Left lung (tissue), 10 donors: ENCODE results near the gene ZNF536. TPM values are rescaled to one million over a fixed set of nuclear protein-coding genes. Genes with fewer than 3 reads are reported as not detected.
"Not testable (repeated sequence)": the region's sequence is repeated elsewhere in the genome, so short reads cannot be mapped to it uniquely, and the experiment has no call there.

Source experiments
- ATAC-seq: fragments of 200-7000 bp; cut with Tn5 transposase; one replicate; pipeline ENCODE4 v1.9.1; 2020; ENCODE audit warnings: moderate library complexity
- DNase-seq, 4 donors: peaks; one replicate each; pipeline ENCODE4 v3.0.0-alpha.2; 2013 to 2020
- H3K27ac ChIP-seq, 2 donors: fragments of 200-600 bp; sonication (generic) in 1 of 2; one replicate each; pipeline versions ENCODE4 v1.5.0 to v1.8.0; 2020 to 2021
- H3K27me3 ChIP-seq, 2 donors: fragments of 200-600 bp; sonication (generic) in 1 of 2; one replicate each; pipeline versions ENCODE4 v1.5.0 to v1.8.0; 2020 to 2021
- H3K36me3 ChIP-seq, 2 donors: fragments of 200-600 bp; sonication (generic) in 1 of 2; one replicate each; pipeline versions ENCODE4 v1.5.0 to v1.8.0; 2020 to 2021
- H3K4me1 ChIP-seq, 2 donors: fragments of 200-600 bp; one replicate each; pipeline ENCODE4 v1.8.0; 2021
- H3K4me3 ChIP-seq, 2 donors: fragments of 200-600 bp; sonication (generic) in 1 of 2; one replicate each; pipeline versions ENCODE4 v1.5.0 to v1.8.0; 2020 to 2021; ENCODE audit warnings: mild to moderate bottlenecking in 1 of 2
- H3K9me3 ChIP-seq, 2 donors: fragments of 200-600 bp; sonication (generic) in 1 of 2; one replicate each; pipeline versions ENCODE4 v1.5.0 to v1.8.0; 2020 to 2021
- CTCF ChIP-seq, 2 donors: fragments of 200-600 bp; sonication (generic) in 1 of 2; IDR thresholded peaks; one replicate each; pipeline versions ENCODE4 v1.5.0 to v1.8.0; 2021; ENCODE audit warnings: antibody characterized with exemption in 2 of 2
- intact Hi-C, 2 donors: fragments of 100-400 bp; cut with DNase I; formaldehyde crosslinking; loops; one replicate each; pipeline versions ENCODE4 v1.11.2 to v1.14.2; 2022
- polyA plus RNA-seq, 6 donors: library from polyadenylated mRNA; unstranded; fragments of 120-200 nt; gene quantifications; one replicate each; pipeline ENCODE4 v1.2.1, GENCODE V29; 2013; ENCODE audit not compliant: insufficient read length in 6 of 6
- total RNA-seq, 2 donors: library from RNA; stranded (reverse); fragmentation: NEBNext Ultra II Directional; extraction: Animal tissue kit (Norgen Biotek cat#: 25700); gene quantifications; one replicate each; pipeline ENCODE4 v1.2.1, GENCODE V29; 2021
- donor health status: DM: no; HTN: yes; CAD: no.
- donor health status: DM: no; HTN: no; CAD: no.

ZNF536 gene
- total and polyA plus RNA-seq, 8 donors: 0.50 to 6.5 (median 3.6) TPM

GRCh38 chr19:30490760-30491159 lies 118.6 kb downstream of the ZNF536 start:
- ATAC-seq (no peak), DNase-seq (no peak)
- H3K27me3 ChIP-seq: peaks cover 0 to 18% of the 10 kb centered on the region in 2 donors
- peaks cover 0 to 2% of the 10 kb centered on the region in 2 donors for H3K9me3 ChIP-seq
- intact Hi-C loops: no loop called here
- H3K4me3 ChIP-seq: no peak overlapping the region
- H3K36me3 ChIP-seq: no peaks in the 10 kb centered on the region
- no peak for TF ChIP-seq CTCF (IDR thresholded peaks at IDR 0.05)
- no peaks in the 10 kb centered on the region for H3K4me1 ChIP-seq
- no peak overlapping the region for H3K27ac ChIP-seq

- Histone ChIP-seq H3K9me3 (no peaks in the 10 kb centered on the region), H3K27ac (no peak overlapping the region), H3K36me3 (no peaks in the 10 kb centered on the region), H3K27me3 (peaks cover 0 to 25% of the 10 kb centered on the region in 2 donors), H3K4me1 (no peaks in the 10 kb centered on the region), H3K4me3 (no peak overlapping the region)
- DNase-seq (no peak), ATAC-seq (no peak)
- TF ChIP-seq CTCF (IDR thresholded peaks at IDR 0.05): no peak
- intact Hi-C loops: no loop called here
These were observed 120.5 kb downstream of the ZNF536 start for GRCh38 chr19:30492586-30493270.

- ATAC-seq (no peak), DNase-seq (no peak)
- Histone ChIP-seq H3K9me3 (no peaks in the 10 kb centered on the region), H3K4me1 (no peaks in the 10 kb centered on the region), H3K27ac (no peak overlapping the region), H3K36me3 (no peaks in the 10 kb centered on the region), H3K27me3 (peaks cover 0 to 39% of the 10 kb centered on the region in 2 donors), H3K4me3 (no peak overlapping the region)
- intact Hi-C loops: no loop called here
- no peak for TF ChIP-seq CTCF (IDR thresholded peaks at IDR 0.05)
These were observed 124.8 kb downstream of the ZNF536 start for GRCh38 chr19:30497034-30497433.

GRCh38 chr19:30498085-30498484 lies 125.9 kb downstream of the ZNF536 start:
- H3K4me1 ChIP-seq, H3K27ac ChIP-seq, DNase-seq, H3K36me3 ChIP-seq, intact Hi-C loops, H3K9me3 ChIP-seq, H3K4me3 ChIP-seq, ATAC-seq: not testable (repeated sequence)
- H3K27me3 ChIP-seq: peaks cover 0 to 32% of the 10 kb centered on the region in 2 donors

- no peak for ATAC-seq
- no peak overlapping the region for H3K27ac ChIP-seq
- H3K9me3 ChIP-seq: no peaks in the 10 kb centered on the region
- no peak for TF ChIP-seq CTCF (IDR thresholded peaks at IDR 0.05)
- H3K4me3 ChIP-seq: no peak overlapping the region
- intact Hi-C loops: no loop called here
- no peak for DNase-seq
- no peaks in the 10 kb centered on the region for H3K4me1 ChIP-seq
- no peaks in the 10 kb centered on the region for H3K36me3 ChIP-seq
- H3K27me3 ChIP-seq: peaks cover 0 to 26% of the 10 kb centered on the region in 2 donors
These were observed 126.5 kb downstream of the ZNF536 start for GRCh38 chr19:30498707-30499106.

- no peak for TF ChIP-seq CTCF (IDR thresholded peaks at IDR 0.05)
These were observed 132.1 kb downstream of the ZNF536 start for GRCh38 chr19:30504272-30504671.

More at GRCh38 chr19:30504272-30504671, 132.1 kb downstream of the ZNF536 start:
- Histone ChIP-seq H3K27ac (no peak overlapping the region), H3K4me1 (no peaks in the 10 kb centered on the region), H3K36me3 (no peaks in the 10 kb centered on the region), H3K27me3 (peaks cover 0 to 27% of the 10 kb centered on the region in 2 donors), H3K9me3 (no peaks in the 10 kb centered on the region), H3K4me3 (no peak overlapping the region)
- intact Hi-C loops: no loop called here
- ATAC-seq: no peak
- DNase-seq: no peak
